ENCODE measurements around the gene TRABD2B. TPM values are rescaled to one million over a fixed set of nuclear protein-coding genes. Genes with fewer than 3 reads are reported as not detected.

TRABD2B gene
- polyA plus RNA-seq, 2 donors, result 0.24 to 0.34 TPM

GRCh38 chr1:48033495-48034045 lies 36.4 kb upstream of the TRABD2B start:
- Histone ChIP-seq H3K27me3 (ENCODE audit: control insufficient read depth in 1 of 2, insufficient read depth in 2 of 2, low read length in 2 of 2) (peaks cover 0 to 4% of the 10 kb centered on the region in 2 donors), H3K27ac (ENCODE audit: low read depth in 2 of 2, low read length in 1 of 2) (no peak overlapping the region), H3K4me3 (ENCODE audit: low read depth in 1 of 2, low read length in 2 of 2) (no peak overlapping the region), H3K36me3 (ENCODE audit: control insufficient read depth in 2 of 2, insufficient read depth in 2 of 2, low read length in 1 of 2) (no peaks in the 10 kb centered on the region), H3K9me3 (ENCODE audit: control insufficient read depth in 2 of 2, insufficient read depth in 1 of 2, low read depth in 1 of 2, low read length in 1 of 2) (peaks cover 0 to 3% of the 10 kb centered on the region in 2 donors), H3K4me1 (ENCODE audit: control insufficient read depth in 2 of 2, insufficient read depth in 2 of 2, low read length in 1 of 2) (no peaks in the 10 kb centered on the region)
- WGBS, 2 donors, result 87 to 91% methylated on average over 10 of the region's 10 CpGs

GRCh38 chr1:48031676-48032075 lies 34.5 kb upstream of the TRABD2B start:
- Histone ChIP-seq H3K27me3 (ENCODE audit: control insufficient read depth in 1 of 2, insufficient read depth in 2 of 2, low read length in 2 of 2) (peaks cover 0 to 4% of the 10 kb centered on the region in 2 donors), H3K4me3 (ENCODE audit: low read depth in 1 of 2, low read length in 2 of 2) (no peak overlapping the region), H3K4me1 (ENCODE audit: control insufficient read depth in 2 of 2, insufficient read depth in 2 of 2, low read length in 1 of 2) (no peaks in the 10 kb centered on the region), H3K27ac (ENCODE audit: low read depth in 2 of 2, low read length in 1 of 2) (no peak overlapping the region), H3K9me3 (ENCODE audit: control insufficient read depth in 2 of 2, insufficient read depth in 1 of 2, low read depth in 1 of 2, low read length in 1 of 2) (peaks cover 0 to 3% of the 10 kb centered on the region in 2 donors), H3K36me3 (ENCODE audit: control insufficient read depth in 2 of 2, insufficient read depth in 2 of 2, low read length in 1 of 2) (no peaks in the 10 kb centered on the region)
- 79% methylated on average over 3 of the region's 3 CpGs for WGBS, 2 donors

DNA sequence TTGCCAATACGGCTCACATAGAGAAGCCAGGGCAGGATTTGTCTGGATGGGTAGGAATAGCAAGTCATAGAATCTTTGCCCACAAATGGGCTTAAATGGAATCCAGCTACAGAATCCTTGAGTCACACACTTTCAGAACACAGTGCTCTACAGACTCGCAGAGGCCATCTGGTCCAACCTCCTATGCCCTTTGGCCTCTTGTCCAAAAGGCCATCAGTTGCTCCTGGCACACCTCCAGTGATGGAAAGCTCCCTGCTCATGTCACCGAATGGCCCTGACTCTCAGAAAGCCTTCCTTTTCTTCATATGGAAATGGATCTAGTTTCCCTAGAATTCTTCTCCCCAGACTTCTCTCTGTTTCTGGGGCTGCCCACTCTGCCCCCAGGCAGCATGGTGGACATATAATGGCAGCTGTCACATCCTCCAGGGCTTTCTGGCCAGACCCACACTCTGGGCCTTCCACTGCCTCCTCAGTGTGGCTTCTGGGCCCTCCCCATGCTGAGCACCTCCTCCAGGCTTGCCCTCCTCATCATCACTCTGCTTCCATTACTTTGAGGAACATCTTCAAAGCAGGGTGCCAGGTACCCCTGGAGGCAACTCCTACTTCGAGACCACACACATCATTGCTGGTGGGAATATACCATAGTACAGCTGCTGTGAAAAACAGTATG lies 33.6 kb upstream of the TRABD2B start:
- Histone ChIP-seq H3K36me3 (ENCODE audit: control insufficient read depth in 2 of 2, insufficient read depth in 2 of 2, low read length in 1 of 2) (no peaks in the 10 kb centered on the region), H3K4me3 (ENCODE audit: low read depth in 1 of 2, low read length in 2 of 2) (no peak overlapping the region), H3K27ac (ENCODE audit: low read depth in 2 of 2, low read length in 1 of 2) (no peak overlapping the region), H3K9me3 (ENCODE audit: control insufficient read depth in 2 of 2, insufficient read depth in 1 of 2, low read depth in 1 of 2, low read length in 1 of 2) (peaks cover 0 to 2% of the 10 kb centered on the region in 2 donors), H3K27me3 (ENCODE audit: control insufficient read depth in 1 of 2, insufficient read depth in 2 of 2, low read length in 2 of 2) (peaks cover 0 to 4% of the 10 kb centered on the region in 2 donors), H3K4me1 (ENCODE audit: control insufficient read depth in 2 of 2, insufficient read depth in 2 of 2, low read length in 1 of 2) (no peaks in the 10 kb centered on the region)
- WGBS, 2 donors, result 83 to 86% methylated on average over 4 of the region's 4 CpGs

- Histone ChIP-seq H3K36me3 (ENCODE audit: control insufficient read depth in 2 of 2, insufficient read depth in 2 of 2, low read length in 1 of 2) (no peaks in the 10 kb centered on the region), H3K9me3 (ENCODE audit: control insufficient read depth in 2 of 2, insufficient read depth in 1 of 2, low read depth in 1 of 2, low read length in 1 of 2) (no peaks in the 10 kb centered on the region), H3K4me1 (ENCODE audit: control insufficient read depth in 2 of 2, insufficient read depth in 2 of 2, low read length in 1 of 2) (no peaks in the 10 kb centered on the region), H3K4me3 (ENCODE audit: low read depth in 1 of 2, low read length in 2 of 2) (no peak overlapping the region), H3K27me3 (ENCODE audit: control insufficient read depth in 1 of 2, insufficient read depth in 2 of 2, low read length in 2 of 2) (peaks cover 0 to 4% of the 10 kb centered on the region in 2 donors), H3K27ac (ENCODE audit: low read depth in 2 of 2, low read length in 1 of 2) (no peak overlapping the region)
- 91 to 95% methylated on average over 4 of the region's 4 CpGs for WGBS, 2 donors
Measured at GRCh38 chr1:48030211-48030610, 33.0 kb upstream of the TRABD2B start.

GRCh38 chr1:48028218-48029069 lies 31.3 kb upstream of the TRABD2B start:
- H3K4me3 ChIP-seq (ENCODE audit: low read depth in 1 of 2, low read length in 2 of 2), result no peak overlapping the region
- peaks cover 0 to 4% of the 10 kb centered on the region in 2 donors for H3K27me3 ChIP-seq (ENCODE audit: control insufficient read depth in 1 of 2, insufficient read depth in 2 of 2, low read length in 2 of 2)
- H3K4me1 ChIP-seq (ENCODE audit: control insufficient read depth in 2 of 2, insufficient read depth in 2 of 2, low read length in 1 of 2), result no peaks in the 10 kb centered on the region
- no peak overlapping the region for H3K27ac ChIP-seq (ENCODE audit: low read depth in 2 of 2, low read length in 1 of 2)
- 86 to 89% methylated on average over 12 of the region's 12 CpGs for WGBS, 2 donors
- no peaks in the 10 kb centered on the region for H3K36me3 ChIP-seq (ENCODE audit: control insufficient read depth in 2 of 2, insufficient read depth in 2 of 2, low read length in 1 of 2)
- no peaks in the 10 kb centered on the region for H3K9me3 ChIP-seq (ENCODE audit: control insufficient read depth in 2 of 2, insufficient read depth in 1 of 2, low read depth in 1 of 2, low read length in 1 of 2)

DNA sequence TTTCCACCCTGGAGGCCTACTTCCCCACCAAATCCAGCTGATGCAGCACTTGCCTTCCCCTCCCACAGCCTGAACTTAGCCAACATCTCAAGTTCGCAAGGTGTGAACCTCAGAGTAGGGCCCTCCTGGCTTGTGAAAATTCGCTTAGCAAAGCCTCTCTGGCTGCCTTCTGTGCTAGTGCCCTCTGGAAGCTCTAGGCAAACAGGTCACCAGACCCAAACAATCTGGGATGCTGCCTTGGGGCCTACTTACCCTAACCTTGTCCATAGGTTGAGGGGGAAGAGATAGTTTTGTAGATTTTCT lies 30.3 kb upstream of the TRABD2B start:
- H3K4me3 ChIP-seq (ENCODE audit: low read depth in 1 of 2, low read length in 2 of 2), result no peak overlapping the region
- 86 to 89% methylated on average over 2 of the region's 2 CpGs for WGBS, 2 donors

GRCh38 chr1:48026701-48027532 lies 29.7 kb upstream of the TRABD2B start:
- Histone ChIP-seq H3K27me3 (ENCODE audit: control insufficient read depth in 1 of 2, insufficient read depth in 2 of 2, low read length in 2 of 2) (peaks cover 0 to 4% of the 10 kb centered on the region in 2 donors), H3K4me3 (ENCODE audit: low read depth in 1 of 2, low read length in 2 of 2) (no peak overlapping the region), H3K4me1 (ENCODE audit: control insufficient read depth in 2 of 2, insufficient read depth in 2 of 2, low read length in 1 of 2) (no peaks in the 10 kb centered on the region), H3K9me3 (ENCODE audit: control insufficient read depth in 2 of 2, insufficient read depth in 1 of 2, low read depth in 1 of 2, low read length in 1 of 2) (no peaks in the 10 kb centered on the region), H3K36me3 (ENCODE audit: control insufficient read depth in 2 of 2, insufficient read depth in 2 of 2, low read length in 1 of 2) (no peaks in the 10 kb centered on the region), H3K27ac (ENCODE audit: low read depth in 2 of 2, low read length in 1 of 2) (no peak overlapping the region)
- WGBS, 2 donors, result 88 to 89% methylated on average over 9 of the region's 9 CpGs

More for the DNA sequence above, 30.3 kb upstream of the TRABD2B start:
- Histone ChIP-seq H3K4me1 (ENCODE audit: control insufficient read depth in 2 of 2, insufficient read depth in 2 of 2, low read length in 1 of 2) (no peaks in the 10 kb centered on the region), H3K36me3 (ENCODE audit: control insufficient read depth in 2 of 2, insufficient read depth in 2 of 2, low read length in 1 of 2) (no peaks in the 10 kb centered on the region), H3K27me3 (ENCODE audit: control insufficient read depth in 1 of 2, insufficient read depth in 2 of 2, low read length in 2 of 2) (peaks cover 0 to 4% of the 10 kb centered on the region in 2 donors), H3K9me3 (ENCODE audit: control insufficient read depth in 2 of 2, insufficient read depth in 1 of 2, low read depth in 1 of 2, low read length in 1 of 2) (no peaks in the 10 kb centered on the region), H3K27ac (ENCODE audit: low read depth in 2 of 2, low read length in 1 of 2) (no peak overlapping the region)

DNA sequence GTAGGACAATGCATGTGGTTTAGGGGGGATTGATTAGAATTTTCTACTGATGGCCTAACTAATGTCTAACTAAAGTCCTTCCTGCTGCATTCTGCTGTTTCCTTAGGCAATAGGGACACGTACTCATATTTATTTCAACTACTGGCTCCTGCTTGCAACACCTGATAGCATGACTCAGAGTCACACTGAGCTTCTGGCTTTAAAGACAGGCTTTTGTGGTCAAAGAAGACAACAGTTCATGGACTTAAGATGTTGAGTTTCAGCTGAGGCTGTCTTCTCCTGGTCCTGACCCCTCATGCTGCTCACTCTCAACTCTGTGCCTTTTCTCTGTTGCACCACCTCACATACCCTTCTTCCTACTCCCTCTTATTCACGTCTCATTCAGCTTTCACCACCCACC lies 29.1 kb upstream of the TRABD2B start:
- H3K27me3 ChIP-seq (ENCODE audit: control insufficient read depth in 1 of 2, insufficient read depth in 2 of 2, low read length in 2 of 2), result peaks cover 0 to 4% of the 10 kb centered on the region in 2 donors
- no peaks in the 10 kb centered on the region for H3K36me3 ChIP-seq (ENCODE audit: control insufficient read depth in 2 of 2, insufficient read depth in 2 of 2, low read length in 1 of 2)
- H3K27ac ChIP-seq (ENCODE audit: low read depth in 2 of 2, low read length in 1 of 2), result no peak overlapping the region
- no peaks in the 10 kb centered on the region for H3K9me3 ChIP-seq (ENCODE audit: control insufficient read depth in 2 of 2, insufficient read depth in 1 of 2, low read depth in 1 of 2, low read length in 1 of 2)
- 54% methylated on average over 2 of the region's 2 CpGs for WGBS, 2 donors
- no peak overlapping the region for H3K4me3 ChIP-seq (ENCODE audit: low read depth in 1 of 2, low read length in 2 of 2)
- no peaks in the 10 kb centered on the region for H3K4me1 ChIP-seq (ENCODE audit: control insufficient read depth in 2 of 2, insufficient read depth in 2 of 2, low read length in 1 of 2)

DNA sequence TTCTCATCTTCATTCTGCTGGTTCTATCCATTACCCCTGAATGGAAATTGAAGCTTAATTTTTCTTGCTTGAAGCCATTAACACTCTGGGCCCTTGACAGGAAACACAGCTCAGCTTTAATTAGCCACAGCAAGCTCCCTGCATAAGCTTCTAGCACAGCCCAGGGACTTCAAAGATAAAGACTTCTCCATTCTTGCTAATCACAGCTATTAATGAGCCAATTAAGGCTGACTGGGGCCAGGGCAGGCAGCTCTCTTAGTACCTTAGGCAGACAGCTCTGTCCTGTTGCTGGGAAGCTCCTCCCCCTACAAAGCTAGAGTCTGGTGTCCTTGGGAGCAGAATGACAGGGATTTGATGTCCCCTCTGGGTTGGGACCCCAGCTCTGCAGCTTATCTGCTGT lies 27.9 kb upstream of the TRABD2B start:
- H3K27ac ChIP-seq (ENCODE audit: low read depth in 2 of 2, low read length in 1 of 2), result no peak overlapping the region
- H3K27me3 ChIP-seq (ENCODE audit: control insufficient read depth in 1 of 2, insufficient read depth in 2 of 2, low read length in 2 of 2), result no peaks in the 10 kb centered on the region
- H3K9me3 ChIP-seq (ENCODE audit: control insufficient read depth in 2 of 2, insufficient read depth in 1 of 2, low read depth in 1 of 2, low read length in 1 of 2), result no peaks in the 10 kb centered on the region
- H3K4me1 ChIP-seq (ENCODE audit: control insufficient read depth in 2 of 2, insufficient read depth in 2 of 2, low read length in 1 of 2), result no peaks in the 10 kb centered on the region
- no peaks in the 10 kb centered on the region for H3K36me3 ChIP-seq (ENCODE audit: control insufficient read depth in 2 of 2, insufficient read depth in 2 of 2, low read length in 1 of 2)
- no peak overlapping the region for H3K4me3 ChIP-seq (ENCODE audit: low read depth in 1 of 2, low read length in 2 of 2)
